RWPE2 (cell line): ENCODE measurements around the gene HNRNPA2B1.
"Not testable (repeated sequence)": the region's sequence is repeated elsewhere in the genome, so short reads cannot be mapped to it uniquely, and the experiment has no call there.

Source experiments
- ATAC-seq: fragments of 200-7000 bp; cut with Tn5 transposase; 3 replicates; pipeline ENCODE4 v1.9.1; 2021; ENCODE audit warnings: low read depth
- DNase-seq: peaks from one replicate; pipeline ENCODE4 v3.0.0-alpha.2; 2020; ENCODE audit warnings: low spot score
- H3K27ac ChIP-seq: fragments of 450-650 bp; 2 replicates; pipeline ENCODE4 v1.5.1; 2017; ENCODE audit warnings: mild to moderate bottlenecking; ENCODE audit not compliant: poor library complexity, severe bottlenecking
- H3K27me3 ChIP-seq: fragments of 250-450 bp; sonication (Bioruptor Pico); 2 replicates; pipeline ENCODE4 v1.5.1; 2021; ENCODE audit warnings: mild to moderate bottlenecking, moderate library complexity; ENCODE audit not compliant: insufficient read depth, poor library complexity, severe bottlenecking
- H3K36me3 ChIP-seq: fragments of 250-450 bp; sonication (Bioruptor Pico); 2 replicates; pipeline ENCODE4 v1.5.1; 2020; ENCODE audit warnings: low read depth, mild to moderate bottlenecking, moderate library complexity
- H3K4me1 ChIP-seq: fragments of 250-450 bp; sonication (Bioruptor Pico); 2 replicates; pipeline ENCODE4 v1.5.1; 2021; ENCODE audit warnings: mild to moderate bottlenecking, moderate library complexity; ENCODE audit not compliant: insufficient read depth, poor library complexity, severe bottlenecking
- H3K4me3 ChIP-seq: fragments of 250-450 bp; sonication (Bioruptor Pico); 2 replicates; pipeline ENCODE4 v1.5.1; 2021; ENCODE audit warnings: mild to moderate bottlenecking, moderate library complexity; ENCODE audit not compliant: severe bottlenecking
- H3K9me3 ChIP-seq: fragments of 250-450 bp; sonication (Bioruptor Pico); 2 replicates; pipeline ENCODE4 v1.5.1; 2021; ENCODE audit warnings: mild to moderate bottlenecking, moderate library complexity; ENCODE audit not compliant: severe bottlenecking
- TF ChIP-seq, protein P1 (sequence below): fragments of 450-650 bp; IDR thresholded peaks from one replicate; pipeline ENCODE4 v1.5.1; 2017; ENCODE audit warnings: mild to moderate bottlenecking, moderate library complexity; ENCODE audit not compliant: poor library complexity, severe bottlenecking

The HNRNPA2B1 gene

DNA sequence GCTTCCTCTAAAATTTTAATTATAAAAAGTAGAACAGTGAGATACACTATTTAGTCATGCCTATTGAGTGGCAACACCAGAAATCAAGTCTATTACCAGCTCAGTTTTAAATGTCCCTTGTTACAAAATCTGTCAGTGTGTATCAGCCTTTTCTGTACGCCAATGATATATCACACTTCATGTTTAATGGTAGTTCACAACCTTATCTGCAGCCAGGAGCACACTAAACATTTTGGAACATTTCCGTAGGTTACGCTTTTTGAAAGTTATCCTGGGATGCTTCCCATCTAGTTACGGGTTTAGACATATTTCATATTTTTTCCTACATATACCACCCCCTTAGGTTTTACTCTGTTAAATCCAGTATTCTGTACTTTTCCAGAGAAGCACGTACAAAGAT, 5.4 kb downstream of the HNRNPA2B1 start:
- H3K9me3 ChIP-seq: no peaks in the 10 kb centered on the region
- no peak for DNase-seq
- H3K4me1 ChIP-seq: peaks cover 29% of the 10 kb centered on the region
- peak overlapping the region; percentile 2 for H3K27ac ChIP-seq
- TF ChIP-seq, protein P1, sequence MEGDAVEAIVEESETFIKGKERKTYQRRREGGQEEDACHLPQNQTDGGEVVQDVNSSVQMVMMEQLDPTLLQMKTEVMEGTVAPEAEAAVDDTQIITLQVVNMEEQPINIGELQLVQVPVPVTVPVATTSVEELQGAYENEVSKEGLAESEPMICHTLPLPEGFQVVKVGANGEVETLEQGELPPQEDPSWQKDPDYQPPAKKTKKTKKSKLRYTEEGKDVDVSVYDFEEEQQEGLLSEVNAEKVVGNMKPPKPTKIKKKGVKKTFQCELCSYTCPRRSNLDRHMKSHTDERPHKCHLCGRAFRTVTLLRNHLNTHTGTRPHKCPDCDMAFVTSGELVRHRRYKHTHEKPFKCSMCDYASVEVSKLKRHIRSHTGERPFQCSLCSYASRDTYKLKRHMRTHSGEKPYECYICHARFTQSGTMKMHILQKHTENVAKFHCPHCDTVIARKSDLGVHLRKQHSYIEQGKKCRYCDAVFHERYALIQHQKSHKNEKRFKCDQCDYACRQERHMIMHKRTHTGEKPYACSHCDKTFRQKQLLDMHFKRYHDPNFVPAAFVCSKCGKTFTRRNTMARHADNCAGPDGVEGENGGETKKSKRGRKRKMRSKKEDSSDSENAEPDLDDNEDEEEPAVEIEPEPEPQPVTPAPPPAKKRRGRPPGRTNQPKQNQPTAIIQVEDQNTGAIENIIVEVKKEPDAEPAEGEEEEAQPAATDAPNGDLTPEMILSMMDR: no peak
- H3K36me3 ChIP-seq: peaks cover 100% of the 10 kb centered on the region
- ATAC-seq: no peak
- H3K27me3 ChIP-seq: no peaks in the 10 kb centered on the region
- no peak overlapping the region for H3K4me3 ChIP-seq

DNA sequence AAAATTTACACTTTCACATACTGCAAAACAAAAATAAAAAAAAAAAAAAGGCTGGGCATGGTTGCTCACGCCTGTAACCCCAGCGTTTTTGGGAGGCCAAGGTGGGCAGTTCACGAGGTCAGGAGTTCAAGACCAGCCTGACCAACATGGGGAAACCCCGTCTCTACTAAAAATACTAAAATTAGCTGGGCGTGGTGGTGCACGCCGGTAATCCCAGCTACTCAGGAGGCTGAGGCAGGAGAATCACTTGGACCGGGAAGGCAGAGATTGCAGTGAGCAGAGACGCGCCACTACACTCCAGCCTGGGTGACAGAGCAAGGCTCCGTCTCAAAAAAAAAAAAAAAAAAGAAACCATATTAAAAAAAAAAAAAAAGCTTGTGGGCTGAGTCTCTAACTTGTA, 5.8 kb downstream of the HNRNPA2B1 start:
- not testable (repeated sequence) for H3K9me3 ChIP-seq, DNase-seq, ATAC-seq, H3K4me3 ChIP-seq, H3K27me3 ChIP-seq
- peak overlapping the region; percentile 2 for H3K27ac ChIP-seq
- peaks cover 100% of the 10 kb centered on the region for H3K36me3 ChIP-seq
- H3K4me1 ChIP-seq: peaks cover 29% of the 10 kb centered on the region

DNA sequence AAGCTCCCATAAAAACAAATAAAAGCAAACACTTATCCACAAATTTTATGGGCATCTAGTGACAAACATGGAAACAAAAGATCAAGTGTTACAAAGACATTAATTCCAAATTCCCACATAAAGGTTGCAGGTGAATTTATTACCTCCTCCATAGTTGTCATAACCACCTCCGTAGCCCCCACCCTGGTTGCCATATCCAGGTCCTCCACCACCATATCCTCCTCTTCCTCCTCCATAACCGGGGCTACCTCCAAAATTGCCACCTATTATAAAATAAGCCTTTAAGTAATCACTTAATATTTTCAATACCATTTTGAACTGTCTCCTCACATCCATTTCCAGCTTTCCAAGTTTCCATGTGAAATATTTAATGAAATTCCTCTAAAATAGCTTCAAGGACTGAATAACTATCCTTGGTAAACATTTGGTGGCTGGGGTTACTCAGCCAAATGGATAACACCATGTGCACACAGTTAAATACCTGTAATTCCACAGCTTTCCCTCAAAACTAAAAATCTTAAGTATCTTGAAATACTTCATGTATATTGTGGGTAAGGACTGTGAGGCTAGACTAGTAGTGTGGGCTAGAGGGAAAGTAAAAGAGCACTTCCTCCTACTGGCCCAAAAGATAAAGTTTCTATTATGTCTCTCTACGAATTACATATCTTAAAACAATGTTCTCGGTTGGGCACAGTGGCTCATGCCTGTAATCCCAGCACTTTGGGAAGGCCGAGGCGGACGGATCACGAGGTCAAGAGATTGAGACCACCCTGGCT, 6.9 kb downstream of the HNRNPA2B1 start:
- Histone ChIP-seq H3K27ac (peak overlapping the region; percentile 9), H3K4me1 (peaks cover 29% of the 10 kb centered on the region), H3K4me3 (no peak overlapping the region), H3K36me3 (peaks cover 100% of the 10 kb centered on the region), H3K9me3 (no peaks in the 10 kb centered on the region), H3K27me3 (no peaks in the 10 kb centered on the region)
- TF ChIP-seq, protein P1: no peak
- ATAC-seq (no peak; the same call in 2 of the 3 replicates), DNase-seq (no peak)

DNA sequence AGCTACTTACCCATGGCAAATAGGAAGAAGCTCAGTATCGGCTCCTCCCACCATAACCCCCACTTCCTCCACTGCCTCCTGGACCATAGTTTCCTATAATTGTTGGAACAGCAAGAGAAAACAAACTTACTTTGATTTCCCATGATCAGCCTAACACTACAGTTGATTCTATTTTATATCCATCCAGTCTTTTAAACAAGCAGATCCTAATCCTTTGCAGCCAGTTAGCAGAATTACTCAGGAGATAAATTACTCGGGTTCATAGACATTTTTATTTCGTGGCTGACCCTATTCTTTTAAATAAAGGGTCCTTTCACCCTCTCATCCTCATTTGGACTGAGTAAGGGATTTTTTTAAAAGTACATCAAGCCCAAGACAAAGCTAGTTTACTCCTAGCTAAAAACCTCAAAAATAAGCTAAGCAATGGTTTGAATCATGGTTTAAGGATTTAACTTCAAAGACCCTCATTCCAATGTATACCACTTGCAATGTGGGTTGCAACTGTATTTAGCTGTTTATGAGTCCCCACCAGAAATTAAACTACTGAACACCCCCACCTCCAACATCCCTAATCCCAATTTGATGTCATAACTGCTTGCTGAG, 8.0 kb downstream of the HNRNPA2B1 start:
- H3K36me3 ChIP-seq: peaks cover 100% of the 10 kb centered on the region
- peak overlapping the region; percentile 9 for H3K27ac ChIP-seq
- H3K4me1 ChIP-seq: peaks cover 25% of the 10 kb centered on the region
- TF ChIP-seq, protein P1: no peak
- no peaks in the 10 kb centered on the region for H3K9me3 ChIP-seq
- ATAC-seq: no peak
- H3K27me3 ChIP-seq: no peaks in the 10 kb centered on the region
- no peak overlapping the region for H3K4me3 ChIP-seq
- DNase-seq: no peak

DNA sequence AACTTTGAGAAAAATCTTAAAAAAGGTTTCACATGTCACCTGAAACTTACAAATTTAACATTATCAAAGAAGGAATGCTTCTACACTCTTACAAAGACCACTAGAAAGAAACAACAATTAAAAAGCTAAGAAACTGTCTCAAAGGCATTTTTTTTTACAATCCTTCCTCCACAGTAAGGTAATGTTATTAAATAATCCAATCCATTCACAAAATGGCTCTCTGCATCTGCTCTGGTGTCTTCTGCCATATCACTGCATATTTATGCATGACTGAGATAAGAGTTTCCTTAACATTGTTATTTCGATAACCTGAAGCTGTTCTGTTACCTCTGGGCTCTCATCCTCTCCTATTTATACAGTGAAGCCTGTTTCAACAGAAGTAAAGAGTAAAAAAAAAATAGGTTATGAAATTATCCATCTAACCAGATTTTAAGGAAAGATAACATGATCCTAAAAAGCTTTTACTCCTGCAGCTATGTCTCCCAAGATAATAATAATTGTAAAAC, 8.5 kb downstream of the HNRNPA2B1 start:
- no peaks in the 10 kb centered on the region for H3K9me3 ChIP-seq
- peaks cover 100% of the 10 kb centered on the region for H3K36me3 ChIP-seq
- DNase-seq (no peak), ATAC-seq (no peak)
- H3K27ac ChIP-seq: no peak overlapping the region
- TF ChIP-seq, protein P1: no peak
- peaks cover 20% of the 10 kb centered on the region for H3K4me1 ChIP-seq
- no peaks in the 10 kb centered on the region for H3K27me3 ChIP-seq
- H3K4me3 ChIP-seq: no peak overlapping the region
